ENCODE data around the gene SLC44A1.
A peak's percentile ranks its signal among the peaks of the same experiment; 100 is the strongest.
"Not testable (repeated sequence)": the region's sequence is repeated elsewhere in the genome, so short reads cannot be mapped to it uniquely, and the experiment has no call there.

The SLC44A1 gene

GRCh38 chr9:105243015-105243686, 1.3 kb upstream of the SLC44A1 start:
- DNase-seq, result no peak

GRCh38 chr9:105244734-105245028, 230 bp downstream of the SLC44A1 start:
- DNase-seq, result no peak

DNA sequence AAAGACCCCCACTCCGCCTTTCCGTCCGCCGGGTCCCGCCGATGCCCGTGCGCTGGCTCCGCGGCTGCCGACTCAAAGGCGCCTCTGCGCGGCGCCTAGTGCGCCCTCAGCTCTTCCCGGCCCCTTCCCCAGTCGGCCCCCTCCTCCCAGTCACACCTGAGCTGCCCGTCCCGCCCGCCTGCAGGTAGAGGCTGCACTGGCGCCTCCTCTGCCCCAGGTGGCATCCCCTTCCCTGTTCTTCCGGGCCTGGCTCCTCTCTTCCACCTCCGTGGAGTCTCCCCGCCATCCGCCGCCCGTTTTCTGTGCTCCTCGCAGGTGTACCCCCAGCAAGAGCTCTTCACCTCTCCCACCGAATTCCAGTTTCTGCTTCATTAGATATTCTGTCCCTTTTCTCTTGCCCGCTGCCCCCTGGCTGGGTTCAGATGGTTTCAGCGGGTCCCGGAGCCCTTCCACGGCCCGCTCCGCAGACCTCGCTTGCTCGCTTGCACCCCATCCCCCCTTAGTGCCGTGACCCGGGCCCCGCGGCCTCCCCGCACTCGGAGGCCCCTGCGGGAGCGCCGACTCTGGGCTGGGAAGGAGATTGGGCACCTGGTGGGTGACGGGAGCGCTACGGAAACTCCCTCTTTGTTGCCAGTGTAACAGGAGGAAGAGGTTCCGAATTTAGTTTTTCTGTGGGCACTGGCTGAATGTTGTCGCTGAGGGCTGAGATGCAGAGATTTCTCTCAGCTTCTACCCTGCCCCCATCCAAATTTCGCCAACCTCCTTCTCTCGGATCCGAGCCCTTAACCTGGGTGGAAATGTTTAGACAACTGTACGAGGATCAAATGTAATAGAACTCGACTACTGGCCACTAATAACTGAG, 809 bp downstream of the SLC44A1 start:
- DNase-seq, result peak; percentile 69

GRCh38 chr9:105245891-105246161, 1.4 kb downstream of the SLC44A1 start:
- no peak for DNase-seq

GRCh38 chr9:105246656-105247173, 2.3 kb downstream of the SLC44A1 start:
- DNase-seq, result peak; percentile 14

DNA sequence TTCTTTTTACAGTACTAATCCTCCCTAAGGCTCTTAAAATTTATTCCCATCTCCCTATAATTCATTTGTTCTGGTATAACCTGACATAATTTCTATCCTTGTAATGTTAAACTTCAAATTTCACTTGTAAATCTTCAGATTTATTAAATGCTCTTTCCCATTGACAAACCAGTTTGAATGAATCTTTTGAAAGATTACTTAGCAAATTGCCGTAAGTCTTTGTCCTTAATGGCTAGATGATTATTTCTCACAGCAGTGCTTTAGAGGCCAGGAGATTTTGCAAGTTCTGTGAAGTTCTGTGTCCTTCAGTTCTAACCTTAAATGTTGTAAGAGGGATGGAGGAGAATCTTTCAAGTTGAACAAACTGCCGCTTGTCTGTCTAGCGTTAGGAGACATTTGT, 4.2 kb downstream of the SLC44A1 start:
- no peak for DNase-seq

DNA sequence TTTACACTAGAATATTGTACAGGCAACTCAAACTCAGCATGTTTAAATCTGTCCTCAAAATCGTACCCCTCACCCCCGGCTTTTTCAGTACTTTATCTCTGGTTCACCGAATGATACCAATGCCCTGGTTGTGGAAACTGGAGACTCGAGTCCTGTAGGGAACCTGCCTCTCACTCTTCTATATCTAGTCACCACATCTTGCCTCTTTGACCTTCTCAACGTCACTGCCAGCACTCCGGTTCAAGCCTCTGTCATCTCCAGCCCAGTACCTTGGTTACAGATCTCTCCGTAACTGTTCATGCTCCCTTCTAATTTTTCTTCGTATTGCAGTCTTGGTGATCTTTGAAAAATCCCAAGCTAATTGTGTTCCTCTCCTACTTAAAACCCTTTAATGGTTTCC, 6.7 kb downstream of the SLC44A1 start:
- DNase-seq, result no peak

GRCh38 chr9:105251733-105252404, 7.4 kb downstream of the SLC44A1 start:
- DNase-seq, result no peak

- DNase-seq, result no peak
These were observed 7.9 kb downstream of the SLC44A1 start for GRCh38 chr9:105252405-105252756.

GRCh38 chr9:105254226-105254625, 9.8 kb downstream of the SLC44A1 start:
- DNase-seq, result no peak

DNA sequence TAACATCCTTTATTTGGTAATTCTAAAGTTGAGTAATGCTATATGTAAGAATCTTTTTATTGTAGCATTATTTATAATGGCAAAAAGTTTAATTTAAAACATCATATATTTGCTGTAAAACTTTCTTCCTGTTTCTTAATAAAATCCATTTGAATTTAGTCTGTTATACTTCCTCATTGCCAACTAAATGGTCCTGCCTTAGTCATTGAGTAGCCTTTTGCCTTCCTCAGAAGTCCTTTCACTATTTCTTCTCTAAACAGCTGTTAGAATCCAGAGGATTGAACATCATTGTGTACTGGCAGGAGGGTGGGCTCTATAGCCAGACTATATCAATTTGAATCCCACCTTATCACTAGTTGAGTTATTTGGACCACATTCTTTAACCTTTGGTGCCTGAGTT, 11.0 kb downstream of the SLC44A1 start:
- DNase-seq, result no peak

DNA sequence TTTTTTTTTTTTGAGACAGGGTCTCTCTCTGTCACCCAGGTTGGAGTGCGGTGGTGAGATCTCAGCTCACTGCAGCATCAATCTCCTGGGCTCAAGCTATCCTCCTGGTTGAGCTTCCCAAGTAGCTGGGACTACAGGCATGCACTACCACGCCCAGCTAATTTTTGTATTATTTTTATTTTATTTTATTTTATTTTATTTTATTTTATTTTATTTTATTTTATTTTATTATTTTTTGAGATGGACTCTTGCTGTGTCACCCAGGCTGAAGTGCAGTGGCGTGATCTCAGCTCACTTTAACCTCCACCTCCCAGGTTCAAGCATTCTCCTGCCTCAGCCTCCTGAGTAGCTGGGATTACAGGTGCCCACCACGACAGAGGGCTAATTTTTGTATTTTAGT, 12.1 kb downstream of the SLC44A1 start:
- not testable (repeated sequence) for DNase-seq

DNA sequence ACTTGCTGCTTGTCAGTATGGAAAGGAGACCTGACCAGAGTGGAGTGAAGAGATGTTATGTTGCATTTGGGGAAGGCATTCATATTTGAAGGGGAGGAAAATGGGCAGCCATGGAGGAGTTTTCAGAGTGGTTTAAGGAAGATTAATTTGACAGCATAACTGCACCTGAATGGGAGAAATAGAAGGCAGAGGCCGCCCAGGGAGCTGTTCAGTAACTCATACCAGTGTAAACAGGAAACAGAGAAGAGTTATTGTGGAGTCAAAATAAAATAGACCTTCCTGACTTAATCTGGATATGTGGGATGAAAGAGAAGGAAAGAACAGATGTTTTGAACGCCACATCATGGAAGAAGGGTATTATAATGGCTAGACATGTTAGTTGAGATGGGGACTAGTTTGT, 13.4 kb downstream of the SLC44A1 start:
- DNase-seq, result no peak

DNA sequence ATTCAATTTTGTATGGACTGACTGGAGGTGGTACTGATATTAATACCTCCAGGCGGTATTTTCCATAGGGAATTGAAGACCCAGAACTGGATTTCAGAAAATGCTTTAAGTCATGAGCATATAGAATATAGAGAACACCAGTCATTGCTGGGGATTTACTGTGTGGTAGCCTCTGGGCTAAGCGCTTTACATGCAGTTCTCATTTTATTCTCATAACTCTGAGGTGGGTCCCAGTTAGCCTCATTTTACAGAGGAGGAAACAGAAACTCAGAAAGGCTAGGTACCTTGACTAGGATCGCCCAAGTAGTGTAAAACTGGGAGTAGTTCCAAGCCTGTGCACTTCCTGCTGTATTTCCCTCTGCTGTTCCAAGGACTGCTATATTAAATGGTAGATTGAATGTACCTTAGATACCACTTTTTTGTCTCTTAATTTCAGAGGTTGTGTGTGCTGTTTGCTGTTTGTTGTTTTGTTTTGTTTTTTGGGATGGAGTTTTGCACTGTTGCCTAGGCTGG, 13.8 kb downstream of the SLC44A1 start:
- DNase-seq, result peak; percentile 30

- DNase-seq, result peak; percentile 23
These were observed 14.8 kb downstream of the SLC44A1 start for GRCh38 chr9:105259274-105259673.

DNA sequence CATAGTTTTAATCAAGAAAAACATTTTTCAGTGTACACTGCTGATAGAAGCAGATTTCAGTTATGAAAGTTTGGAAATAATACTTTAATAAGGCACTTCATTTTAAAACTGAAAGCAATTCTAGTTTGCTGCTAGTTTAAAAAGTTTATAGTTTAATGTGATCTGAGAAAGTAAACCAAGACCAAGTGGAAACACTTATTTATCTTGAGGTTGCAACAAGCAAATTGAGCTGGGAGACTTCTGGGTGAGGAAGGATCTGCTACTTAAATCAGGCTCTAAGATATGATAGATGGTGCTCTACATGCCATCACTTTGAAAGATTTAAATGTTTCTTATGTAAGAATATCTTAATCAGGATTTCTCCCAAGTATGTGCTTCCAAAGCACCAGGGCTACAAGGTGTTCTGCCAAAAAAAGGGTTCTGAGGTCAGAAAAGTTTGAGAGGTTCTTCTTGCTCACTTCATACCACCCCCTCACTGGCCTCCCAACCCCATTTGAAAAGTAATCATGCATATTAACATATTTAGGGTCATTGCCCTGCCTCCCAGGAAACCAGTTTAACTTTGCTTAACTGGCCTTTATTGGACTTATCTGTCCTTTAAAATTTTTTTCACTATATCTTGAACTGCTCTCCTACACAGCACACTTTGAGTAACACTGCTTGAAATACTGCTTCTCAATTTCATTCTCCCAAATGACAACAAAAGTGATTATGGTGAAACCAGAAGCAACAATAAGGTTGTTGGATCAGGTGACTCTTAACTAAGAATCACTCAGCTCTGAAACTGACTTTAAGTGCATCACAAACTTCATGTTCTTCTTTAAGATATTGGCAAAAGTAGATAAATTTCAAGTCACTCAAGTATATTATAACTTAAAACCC, 15.5 kb downstream of the SLC44A1 start:
- no peak for DNase-seq

DNA sequence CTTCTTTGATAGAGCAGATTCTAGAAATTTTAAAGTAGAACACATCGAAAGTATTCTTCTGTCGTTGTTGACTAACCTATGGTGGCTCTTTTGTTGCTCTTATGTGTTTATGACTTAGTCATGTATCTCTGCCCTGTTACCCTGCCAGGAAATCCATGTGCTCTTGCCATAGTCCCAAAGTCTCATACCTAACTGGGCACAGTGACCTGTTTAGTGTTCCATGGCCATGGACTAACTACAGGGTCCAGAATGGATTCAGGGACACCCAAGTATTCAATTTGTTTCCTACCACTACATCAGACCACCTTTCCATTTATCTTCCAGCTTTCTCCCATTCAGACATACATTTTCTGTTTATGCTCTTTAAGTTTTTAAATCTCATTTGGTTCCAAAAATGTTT, 18.0 kb downstream of the SLC44A1 start:
- no peak for DNase-seq

- DNase-seq, result no peak
These were observed 19.9 kb downstream of the SLC44A1 start for GRCh38 chr9:105264380-105264779.

- not testable (repeated sequence) for DNase-seq
These were observed 23.8 kb downstream of the SLC44A1 start for GRCh38 chr9:105268254-105268653.

GRCh38 chr9:105269593-105269992, 25.1 kb downstream of the SLC44A1 start:
- DNase-seq, result no peak

- DNase-seq, result no peak
These were observed 26.3 kb downstream of the SLC44A1 start for GRCh38 chr9:105270711-105271110.

DNA sequence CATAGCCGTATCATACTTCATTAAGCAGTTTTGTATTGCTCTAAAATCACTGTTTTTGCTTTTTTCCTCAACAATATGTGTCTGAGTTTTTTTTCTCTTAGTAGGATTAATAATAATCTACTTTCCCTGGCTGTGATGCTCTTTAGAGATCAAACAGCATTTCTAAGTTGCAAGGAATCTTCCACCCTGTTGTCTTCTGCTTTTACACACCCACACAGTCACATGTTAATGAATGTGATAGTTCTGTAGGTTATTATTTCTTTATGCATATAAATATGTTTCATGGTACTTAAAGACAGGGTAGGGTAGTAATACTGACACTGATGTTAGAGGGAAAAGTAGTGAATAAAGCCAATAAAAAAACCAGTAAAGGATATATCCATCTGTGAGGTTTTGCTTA, 29.3 kb downstream of the SLC44A1 start:
- no peak for DNase-seq

GRCh38 chr9:105275111-105275510, 30.7 kb downstream of the SLC44A1 start:
- DNase-seq, result no peak
